ENCODE data around the gene MAN1A1.
"Not testable (repeated sequence)": the region's sequence is repeated elsewhere in the genome, so short reads cannot be mapped to it uniquely, and the experiment has no call there.

MAN1A1 gene

DNA sequence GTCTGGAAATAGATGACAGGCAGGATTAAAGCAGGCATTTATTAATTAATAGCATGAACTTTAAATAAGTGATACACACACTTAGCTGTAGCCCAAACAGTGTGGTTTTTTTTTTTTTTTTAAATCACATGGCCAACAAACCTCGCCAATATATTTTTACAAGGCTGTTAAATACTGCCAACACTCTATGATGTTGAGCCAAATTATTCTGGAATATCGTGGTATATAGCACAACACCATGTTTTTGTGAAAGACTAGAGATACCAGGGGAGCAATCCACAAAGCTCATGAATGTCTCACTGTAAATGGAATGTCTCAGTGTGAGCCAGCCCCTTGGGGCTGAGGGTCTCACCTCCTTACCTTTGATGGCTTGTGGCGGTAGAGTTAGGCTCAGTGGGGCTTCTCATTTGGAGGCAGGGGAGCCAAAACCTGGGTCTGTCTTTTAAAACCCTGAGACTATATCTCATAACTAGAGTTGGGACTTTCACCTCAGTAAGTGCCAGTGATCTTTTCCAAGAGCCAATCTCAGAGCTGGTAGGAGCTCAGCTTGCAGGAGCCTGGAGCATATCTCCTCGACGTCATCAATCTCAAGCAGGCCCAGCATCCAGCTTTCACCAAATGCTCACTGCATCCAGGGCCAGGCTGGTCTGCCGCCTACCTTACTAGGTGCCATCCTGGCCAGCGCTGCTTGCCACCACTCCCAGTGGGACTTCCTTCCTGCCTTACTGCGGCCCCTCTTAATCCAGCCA is 192.6 kb downstream of the MAN1A1 start:
- no peaks in the 10 kb centered on the region for H3K4me1 ChIP-seq (ENCODE audit: control insufficient read depth, low read length)
- no peak overlapping the region for H3K4me2 ChIP-seq (ENCODE audit: low read length)
- no peaks in the 10 kb centered on the region for H3K9me3 ChIP-seq (ENCODE audit: control insufficient read depth, insufficient read depth, low read length)
- no peaks in the 10 kb centered on the region for H3K79me2 ChIP-seq (ENCODE audit: control insufficient read depth, low read length)
- no peak overlapping the region for H3K4me3 ChIP-seq (ENCODE audit: low read length)
- no peaks in the 10 kb centered on the region for H3K27me3 ChIP-seq (ENCODE audit: control insufficient read depth, low read length)
- H4K20me1 ChIP-seq (ENCODE audit: control insufficient read depth, insufficient read depth, low read depth, low read length), result no peaks in the 10 kb centered on the region
- no peak for TF ChIP-seq EZH2phosphoT487 (IDR thresholded peaks at IDR 0.05; ENCODE audit: borderline replicate concordance, low read length)
- TF ChIP-seq, protein P1, sequence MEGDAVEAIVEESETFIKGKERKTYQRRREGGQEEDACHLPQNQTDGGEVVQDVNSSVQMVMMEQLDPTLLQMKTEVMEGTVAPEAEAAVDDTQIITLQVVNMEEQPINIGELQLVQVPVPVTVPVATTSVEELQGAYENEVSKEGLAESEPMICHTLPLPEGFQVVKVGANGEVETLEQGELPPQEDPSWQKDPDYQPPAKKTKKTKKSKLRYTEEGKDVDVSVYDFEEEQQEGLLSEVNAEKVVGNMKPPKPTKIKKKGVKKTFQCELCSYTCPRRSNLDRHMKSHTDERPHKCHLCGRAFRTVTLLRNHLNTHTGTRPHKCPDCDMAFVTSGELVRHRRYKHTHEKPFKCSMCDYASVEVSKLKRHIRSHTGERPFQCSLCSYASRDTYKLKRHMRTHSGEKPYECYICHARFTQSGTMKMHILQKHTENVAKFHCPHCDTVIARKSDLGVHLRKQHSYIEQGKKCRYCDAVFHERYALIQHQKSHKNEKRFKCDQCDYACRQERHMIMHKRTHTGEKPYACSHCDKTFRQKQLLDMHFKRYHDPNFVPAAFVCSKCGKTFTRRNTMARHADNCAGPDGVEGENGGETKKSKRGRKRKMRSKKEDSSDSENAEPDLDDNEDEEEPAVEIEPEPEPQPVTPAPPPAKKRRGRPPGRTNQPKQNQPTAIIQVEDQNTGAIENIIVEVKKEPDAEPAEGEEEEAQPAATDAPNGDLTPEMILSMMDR (IDR thresholded peaks at IDR 0.05; ENCODE audit: low read depth, low read length, poor library complexity, severe bottlenecking), result no peak
- no peaks in the 10 kb centered on the region for H3F3A ChIP-seq (ENCODE audit: control insufficient read depth, insufficient read depth)
- H3K36me3 ChIP-seq (ENCODE audit: control insufficient read depth, low read length), result no peaks in the 10 kb centered on the region
- H3K27ac ChIP-seq (ENCODE audit: low read depth, low read length), result no peak overlapping the region
- no peaks in the 10 kb centered on the region for H3K9me2 ChIP-seq (replicated peaks; ENCODE audit: control insufficient read depth, low read length)

DNA sequence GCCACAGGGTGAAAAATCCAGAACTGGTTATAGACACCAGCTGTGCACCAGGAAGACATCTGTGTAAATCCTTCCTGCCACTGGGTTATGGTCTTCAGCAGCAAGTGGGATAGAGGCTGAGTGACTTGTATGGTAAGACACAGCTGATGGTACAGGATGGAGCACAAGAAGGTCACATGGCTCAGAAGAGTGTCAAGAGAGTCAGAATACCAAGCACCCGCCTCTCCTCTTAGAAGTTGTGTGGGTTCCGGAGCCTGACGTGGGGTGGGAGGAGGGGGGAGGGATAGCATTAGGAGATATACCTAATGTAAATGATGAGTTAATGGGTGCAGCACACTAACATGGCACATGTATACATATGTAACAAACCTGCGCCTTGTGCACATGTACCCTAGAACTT is 193.5 kb downstream of the MAN1A1 start:
- not testable (repeated sequence) for H3K9me3 ChIP-seq (ENCODE audit: control insufficient read depth, insufficient read depth, low read length); H3K9me2 ChIP-seq (replicated peaks; ENCODE audit: control insufficient read depth, low read length); H3K27ac ChIP-seq (ENCODE audit: low read depth, low read length); H3F3A ChIP-seq (ENCODE audit: control insufficient read depth, insufficient read depth); H3K4me1 ChIP-seq (ENCODE audit: control insufficient read depth, low read length); H4K20me1 ChIP-seq (ENCODE audit: control insufficient read depth, insufficient read depth, low read depth, low read length); H3K27me3 ChIP-seq (ENCODE audit: control insufficient read depth, low read length); H3K36me3 ChIP-seq (ENCODE audit: control insufficient read depth, low read length); H3K4me3 ChIP-seq (ENCODE audit: low read length); H3K79me2 ChIP-seq (ENCODE audit: control insufficient read depth, low read length); H3K4me2 ChIP-seq (ENCODE audit: low read length)

DNA sequence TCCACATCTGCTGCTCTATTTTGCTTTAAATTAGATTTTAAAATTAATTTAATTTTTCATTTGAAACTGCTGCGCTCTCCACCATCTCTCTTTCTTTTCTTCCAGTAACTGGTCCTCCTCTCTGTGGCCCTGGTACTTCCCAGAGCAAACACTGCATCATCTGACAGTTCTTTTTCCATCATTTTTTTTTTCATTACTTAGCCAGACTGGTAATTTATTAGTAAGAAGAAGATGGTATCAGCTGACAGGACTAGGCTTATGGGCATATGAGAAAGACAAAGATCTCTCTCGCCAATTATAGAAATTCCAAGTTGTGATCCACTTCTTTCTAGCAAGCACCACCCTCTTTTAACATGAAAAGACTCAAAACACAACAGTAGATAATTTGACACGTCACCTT is 197.4 kb downstream of the MAN1A1 start:
- H3K9me2 ChIP-seq (replicated peaks; ENCODE audit: control insufficient read depth, low read length), result no peaks in the 10 kb centered on the region
- no peaks in the 10 kb centered on the region for H3K9me3 ChIP-seq (ENCODE audit: control insufficient read depth, insufficient read depth, low read length)
- H3K4me3 ChIP-seq (ENCODE audit: low read length), result no peak overlapping the region
- no peaks in the 10 kb centered on the region for H3K27me3 ChIP-seq (ENCODE audit: control insufficient read depth, low read length)
- H3K27ac ChIP-seq (ENCODE audit: low read depth, low read length), result no peak overlapping the region
- H3K79me2 ChIP-seq (ENCODE audit: control insufficient read depth, low read length), result no peaks in the 10 kb centered on the region
- H3K4me1 ChIP-seq (ENCODE audit: control insufficient read depth, low read length), result no peaks in the 10 kb centered on the region
- no peaks in the 10 kb centered on the region for H3F3A ChIP-seq (ENCODE audit: control insufficient read depth, insufficient read depth)
- TF ChIP-seq, protein P1 (IDR thresholded peaks at IDR 0.05; ENCODE audit: low read depth, low read length, poor library complexity, severe bottlenecking), result no peak
- TF ChIP-seq EZH2phosphoT487 (IDR thresholded peaks at IDR 0.05; ENCODE audit: borderline replicate concordance, low read length), result no peak
- no peaks in the 10 kb centered on the region for H3K36me3 ChIP-seq (ENCODE audit: control insufficient read depth, low read length)
- no peak overlapping the region for H3K4me2 ChIP-seq (ENCODE audit: low read length)
- H4K20me1 ChIP-seq (ENCODE audit: control insufficient read depth, insufficient read depth, low read depth, low read length), result no peaks in the 10 kb centered on the region

DNA sequence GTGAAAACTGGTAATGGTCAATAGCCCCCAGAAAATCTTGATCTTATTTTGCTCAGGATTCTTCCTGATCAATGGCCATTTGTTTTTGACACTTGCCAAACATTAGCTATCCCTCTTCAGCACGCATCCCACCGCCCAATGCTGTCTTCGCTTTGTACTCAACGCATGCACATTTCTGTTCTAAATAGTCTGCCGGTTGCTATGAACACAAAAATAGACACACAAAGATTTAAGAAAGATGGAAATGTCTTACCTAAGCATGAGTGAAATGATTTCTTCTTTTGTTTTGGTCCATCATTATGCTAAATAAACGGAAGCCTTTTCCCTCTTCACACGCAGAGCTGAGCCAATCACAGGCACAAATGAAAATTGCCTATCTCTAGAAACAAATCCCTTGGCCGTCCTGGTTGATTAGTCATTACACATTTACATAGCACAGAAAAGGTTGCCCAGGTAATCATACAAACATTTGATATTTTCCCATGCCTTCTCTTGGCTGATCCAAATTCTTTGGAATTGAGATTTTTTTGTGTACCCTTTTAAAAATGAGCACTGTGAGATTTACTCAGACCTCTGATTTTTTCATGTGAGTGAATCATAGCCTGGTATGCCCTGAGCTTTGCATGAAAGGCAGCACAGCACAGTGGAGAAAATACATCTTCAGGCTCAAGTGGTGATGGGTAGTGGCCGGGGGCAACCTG is 200.6 kb downstream of the MAN1A1 start:
- Histone ChIP-seq H3K4me2 (ENCODE audit: low read length) (no peak overlapping the region), H3K9me3 (ENCODE audit: control insufficient read depth, insufficient read depth, low read length) (no peaks in the 10 kb centered on the region), H4K20me1 (ENCODE audit: control insufficient read depth, insufficient read depth, low read depth, low read length) (no peaks in the 10 kb centered on the region), H3K36me3 (ENCODE audit: control insufficient read depth, low read length) (no peaks in the 10 kb centered on the region), H3F3A (ENCODE audit: control insufficient read depth, insufficient read depth) (no peaks in the 10 kb centered on the region), H3K9me2 (replicated peaks; ENCODE audit: control insufficient read depth, low read length) (no peaks in the 10 kb centered on the region), H3K4me1 (ENCODE audit: control insufficient read depth, low read length) (no peaks in the 10 kb centered on the region), H3K27me3 (ENCODE audit: control insufficient read depth, low read length) (no peaks in the 10 kb centered on the region), H3K27ac (ENCODE audit: low read depth, low read length) (no peak overlapping the region), H3K4me3 (ENCODE audit: low read length) (no peak overlapping the region), H3K79me2 (ENCODE audit: control insufficient read depth, low read length) (no peaks in the 10 kb centered on the region)
- TF ChIP-seq, protein P1 (IDR thresholded peaks at IDR 0.05; ENCODE audit: low read depth, low read length, poor library complexity, severe bottlenecking), result no peak
- TF ChIP-seq EZH2phosphoT487 (IDR thresholded peaks at IDR 0.05; ENCODE audit: borderline replicate concordance, low read length), result no peak
